ENCODE results near the gene MAFG. TPM values are rescaled to one million over a fixed set of nuclear protein-coding genes. Genes with fewer than 3 reads are reported as not detected.
A peak's percentile ranks its signal among the peaks of the same experiment; 100 is the strongest.

MAFG gene
- total RNA-seq, 1 donor from 2014 or later = 13.9 TPM

GRCh38 chr17:81871387-81872230, 55.9 kb downstream of the MAFG start:
- peak; percentile 99 for DNase-seq (ENCODE audit: low spot score in 2 of 2)
- FAIRE-seq = no peak

DNA sequence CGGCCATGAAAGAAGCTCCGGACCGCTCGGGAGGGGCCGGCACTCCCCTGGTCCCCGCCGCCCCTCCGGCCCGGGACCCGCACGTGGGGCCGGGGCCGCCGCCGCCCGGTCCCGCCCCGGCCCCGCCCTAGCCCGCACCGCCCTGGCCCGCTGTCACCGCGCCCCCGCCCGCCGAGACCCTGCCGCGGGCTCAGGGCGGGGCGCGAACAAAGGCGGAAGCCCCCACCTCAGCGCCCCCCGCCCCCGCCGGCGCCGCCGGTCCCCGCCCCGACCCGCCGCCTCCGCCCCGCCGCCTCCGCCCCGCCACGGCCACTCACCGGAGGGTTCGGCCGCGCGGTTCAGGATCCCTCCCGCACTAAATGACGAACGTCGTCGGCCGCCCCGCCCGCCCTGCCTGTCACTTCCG, 56.6 kb downstream of the MAFG start, which contains the start of gene ARHGDIA:
TSS of gene ARHGDIA (minus strand) at position 357 of the 406 bp plus-strand sequence. CDS start 1,407 bp downstream, outside the sequence.
- no peak for FAIRE-seq

GRCh38 chr17:81870131-81870980, 57.2 kb downstream of the MAFG start:
- FAIRE-seq (no peak), DNase-seq (ENCODE audit: low spot score in 2 of 2) (no peak)

More for the DNA sequence above, 56.6 kb downstream of the MAFG start, which contains the start of gene ARHGDIA:
- no peak for DNase-seq (ENCODE audit: low spot score in 2 of 2)

- DNase-seq (ENCODE audit: low spot score in 2 of 2) = peak; percentile 67 to 72
Measured at GRCh38 chr17:81869221-81870130, 58.1 kb downstream of the MAFG start.

DNA sequence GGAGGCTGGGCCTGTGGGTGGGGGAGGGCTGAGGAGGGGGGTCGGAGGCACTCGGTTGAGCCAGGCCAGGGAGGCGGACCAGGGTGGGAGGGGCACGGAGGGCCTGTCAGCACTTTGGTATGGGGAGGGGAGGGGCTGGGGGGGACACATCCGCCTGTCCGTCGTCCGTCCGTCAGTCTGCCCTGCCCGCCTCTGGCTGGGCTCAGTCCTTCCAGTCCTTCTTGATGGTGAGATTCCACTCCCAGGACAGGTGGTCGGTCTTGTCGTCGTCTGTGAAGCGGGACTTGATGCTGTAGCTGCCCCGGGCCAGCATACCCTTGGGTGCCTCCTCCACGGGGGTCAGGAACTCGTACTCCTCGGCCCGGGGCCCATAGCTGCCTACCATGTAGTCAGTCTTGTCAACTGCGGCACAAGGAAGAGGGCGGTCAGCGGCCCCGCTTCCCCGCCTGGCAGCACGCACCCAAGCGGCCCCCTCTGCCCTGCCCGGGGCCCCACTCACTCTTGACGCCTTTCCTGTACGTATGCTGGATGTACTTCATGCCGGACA, 58.8 kb downstream of the MAFG start:
- FAIRE-seq = no peak
- no peak for DNase-seq (ENCODE audit: low spot score in 2 of 2)

More at GRCh38 chr17:81869221-81870130, 58.1 kb downstream of the MAFG start:
- no peak for FAIRE-seq

Other genes with a start within 250 kb of the MAFG start
- gene ARL16, start 243.9 kb downstream of the MAFG start, total RNA-seq = 40.4 TPM
- 44.4 TPM for gene HGS, start 243.7 kb downstream of the MAFG start, total RNA-seq
- 4.9 TPM for gene MRPL12, start 224.4 kb downstream of the MAFG start, total RNA-seq
- gene SLC25A10, start 215.5 kb downstream of the MAFG start, total RNA-seq = 4.9 TPM
- gene GCGR, start 123.6 kb downstream of the MAFG start, total RNA-seq = not detected
- gene MCRIP1, start 94.4 kb downstream of the MAFG start, total RNA-seq = 86.4 TPM
- not detected for gene PPP1R27, start 92.7 kb downstream of the MAFG start, total RNA-seq
- 66.0 TPM for gene P4HB, start 67.2 kb downstream of the MAFG start, total RNA-seq
- gene ARHGDIA, start 56.4 kb downstream of the MAFG start, total RNA-seq = 22.4 TPM
- 92.1 TPM for gene ALYREF, start 36.1 kb downstream of the MAFG start, total RNA-seq
- 60.3 TPM for gene ANAPC11, start 36.0 kb downstream of the MAFG start, total RNA-seq
- 1.2 TPM for gene NPB, start 25.5 kb downstream of the MAFG start, total RNA-seq
- gene PCYT2, start 16.3 kb downstream of the MAFG start, total RNA-seq = 28.9 TPM
- 8.6 TPM for gene SIRT7, start 9.6 kb downstream of the MAFG start, total RNA-seq
- gene PYCR1, start 9.6 kb upstream of the MAFG start, total RNA-seq = 15.9 TPM
- gene MYADML2, start 19.5 kb upstream of the MAFG start, total RNA-seq = 0.41 TPM
- under 0.01 TPM for gene NOTUM, start 33.5 kb upstream of the MAFG start, total RNA-seq
- 13.5 TPM for gene ASPSCR1, start 49.9 kb upstream of the MAFG start, total RNA-seq
- gene CENPX, start 95.1 kb upstream of the MAFG start, total RNA-seq = 31.0 TPM
- 14.3 TPM for gene LRRC45, start 95.6 kb upstream of the MAFG start, total RNA-seq
- gene RAC3, start 103.9 kb upstream of the MAFG start, total RNA-seq = 110 TPM
- gene DCXR, start 110.0 kb upstream of the MAFG start, total RNA-seq = 25.7 TPM
- 21.2 TPM for gene RFNG, start 124.1 kb upstream of the MAFG start, total RNA-seq
- 73.8 TPM for gene GPS1, start 124.2 kb upstream of the MAFG start, total RNA-seq
- 18.8 TPM for gene DUS1L, start 138.1 kb upstream of the MAFG start, total RNA-seq
- 92.1 TPM for gene FASN, start 170.5 kb upstream of the MAFG start, total RNA-seq

Data from frontal cortex (tissue), 4 donors.